ENCODE measurements around the gene CTSV. TPM values are rescaled to one million over a fixed set of nuclear protein-coding genes. Genes with fewer than 3 reads are reported as not detected.

The CTSV gene
- total RNA-seq, 1 experiment from 2014 or later = 27.1 TPM

DNA sequence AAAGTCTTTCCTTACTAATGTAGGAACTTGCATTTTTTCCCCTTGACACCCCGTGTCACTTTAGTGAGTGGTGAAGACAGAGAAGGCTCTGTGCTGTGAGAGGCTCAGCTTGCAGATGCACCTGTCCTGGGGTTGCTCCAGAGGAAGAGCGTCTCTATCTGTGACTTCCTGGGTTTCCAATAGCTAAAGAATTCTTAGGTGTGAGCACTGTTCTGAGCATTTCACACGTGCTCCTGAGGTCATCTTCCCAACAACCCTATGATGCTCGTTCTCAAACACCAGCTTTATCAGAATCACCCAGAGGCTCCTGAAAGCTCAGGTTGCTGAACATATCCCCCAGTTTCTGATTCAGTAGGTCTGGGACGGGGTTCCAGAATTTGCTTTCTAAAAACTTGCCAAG, 6.4 kb upstream of the CTSV start:
- ATAC-seq (no peak), DNase-seq (ENCODE audit: low read depth, low spot score) (no peak)
- no peaks in the 10 kb centered on the region for H3K36me3 ChIP-seq (ENCODE audit: control insufficient read depth, insufficient read depth, low read length)
- no TSS peak for BruUV-seq (replicated peaks)
- H3K27ac ChIP-seq (ENCODE audit: low read length) = no peak overlapping the region
- H3K4me1 ChIP-seq (ENCODE audit: control insufficient read depth, insufficient read depth, low read length) = peaks cover 12% of the 10 kb centered on the region
- CTCF ChIA-PET = no interaction called here
- no peaks in the 10 kb centered on the region for H3K27me3 ChIP-seq (ENCODE audit: control insufficient read depth, insufficient read depth, low read length)
- H3K9me3 ChIP-seq (ENCODE audit: control insufficient read depth, insufficient read depth, low read depth, low read length) = no peaks in the 10 kb centered on the region
- H3K4me3 ChIP-seq (ENCODE audit: low read depth in 2 of 2, low read length in 2 of 2) = no peak overlapping the region
- POLR2A ChIA-PET = no interaction called here
- TF ChIP-seq, protein P1, sequence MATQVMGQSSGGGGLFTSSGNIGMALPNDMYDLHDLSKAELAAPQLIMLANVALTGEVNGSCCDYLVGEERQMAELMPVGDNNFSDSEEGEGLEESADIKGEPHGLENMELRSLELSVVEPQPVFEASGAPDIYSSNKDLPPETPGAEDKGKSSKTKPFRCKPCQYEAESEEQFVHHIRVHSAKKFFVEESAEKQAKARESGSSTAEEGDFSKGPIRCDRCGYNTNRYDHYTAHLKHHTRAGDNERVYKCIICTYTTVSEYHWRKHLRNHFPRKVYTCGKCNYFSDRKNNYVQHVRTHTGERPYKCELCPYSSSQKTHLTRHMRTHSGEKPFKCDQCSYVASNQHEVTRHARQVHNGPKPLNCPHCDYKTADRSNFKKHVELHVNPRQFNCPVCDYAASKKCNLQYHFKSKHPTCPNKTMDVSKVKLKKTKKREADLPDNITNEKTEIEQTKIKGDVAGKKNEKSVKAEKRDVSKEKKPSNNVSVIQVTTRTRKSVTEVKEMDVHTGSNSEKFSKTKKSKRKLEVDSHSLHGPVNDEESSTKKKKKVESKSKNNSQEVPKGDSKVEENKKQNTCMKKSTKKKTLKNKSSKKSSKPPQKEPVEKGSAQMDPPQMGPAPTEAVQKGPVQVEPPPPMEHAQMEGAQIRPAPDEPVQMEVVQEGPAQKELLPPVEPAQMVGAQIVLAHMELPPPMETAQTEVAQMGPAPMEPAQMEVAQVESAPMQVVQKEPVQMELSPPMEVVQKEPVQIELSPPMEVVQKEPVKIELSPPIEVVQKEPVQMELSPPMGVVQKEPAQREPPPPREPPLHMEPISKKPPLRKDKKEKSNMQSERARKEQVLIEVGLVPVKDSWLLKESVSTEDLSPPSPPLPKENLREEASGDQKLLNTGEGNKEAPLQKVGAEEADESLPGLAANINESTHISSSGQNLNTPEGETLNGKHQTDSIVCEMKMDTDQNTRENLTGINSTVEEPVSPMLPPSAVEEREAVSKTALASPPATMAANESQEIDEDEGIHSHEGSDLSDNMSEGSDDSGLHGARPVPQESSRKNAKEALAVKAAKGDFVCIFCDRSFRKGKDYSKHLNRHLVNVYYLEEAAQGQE (IDR thresholded peaks at IDR 0.05; ENCODE audit: insufficient read depth in 1 of 2, low read depth in 2 of 2, low read length in 1 of 2) = no peak
- TF ChIP-seq SIN3A (IDR thresholded peaks at IDR 0.05; ENCODE audit: borderline replicate concordance, insufficient read depth, low read depth, low read length) = no peak
- TF ChIP-seq TCF7L2 (IDR thresholded peaks at IDR 0.05; ENCODE audit: low read depth, low read length) = no peak
- no peak for TF ChIP-seq CTCF (IDR thresholded peaks at IDR 0.05)
- no peak for TF ChIP-seq POLR2AphosphoS5 (IDR thresholded peaks at IDR 0.05; ENCODE audit: low read depth, low read length)
- intact Hi-C loops (cut with micrococcal nuclease; ENCODE audit: unreplicated experiment) = no loop called here
- in situ Hi-C loops (cut with HindIII; ENCODE audit: low pct_unique_long_range_greater_than_20kb, low sequenced_read_pairs) = no loop called here

GRCh38 chr9:97041898-97042297, 3.0 kb upstream of the CTSV start:
- CTCF ChIA-PET = interaction anchor here (0.6 kb wide), 1 partner anchor 214 kb away, joined by 7 read pairs; no protein-coding TSS in a partner anchor
- intact Hi-C loops (cut with micrococcal nuclease; ENCODE audit: unreplicated experiment) = no loop called here
- no TSS peak for BruUV-seq (replicated peaks)

More at GRCh38 chr9:97041898-97042297, 3.0 kb upstream of the CTSV start:
- in situ Hi-C loops (cut with HindIII; ENCODE audit: low pct_unique_long_range_greater_than_20kb, low sequenced_read_pairs) = no loop called here
- H3K4me3 ChIP-seq (ENCODE audit: low read depth in 2 of 2, low read length in 2 of 2) = no peak overlapping the region
- H3K27me3 ChIP-seq (ENCODE audit: control insufficient read depth, insufficient read depth, low read length) = no peaks in the 10 kb centered on the region
- ATAC-seq = peak; percentile 20; the same call in 1 of the 2 replicates
- no peak overlapping the region for H3K27ac ChIP-seq (ENCODE audit: low read length)
- H3K9me3 ChIP-seq (ENCODE audit: control insufficient read depth, insufficient read depth, low read depth, low read length) = no peaks in the 10 kb centered on the region
- TF ChIP-seq CTCF (IDR thresholded peaks at IDR 0.05) = no peak
- TF ChIP-seq TCF7L2 (IDR thresholded peaks at IDR 0.05; ENCODE audit: low read depth, low read length) = peak; percentile 36; the same call in 1 of the 2 replicates
- no peak for TF ChIP-seq SIN3A (IDR thresholded peaks at IDR 0.05; ENCODE audit: borderline replicate concordance, insufficient read depth, low read depth, low read length)
- TF ChIP-seq, protein P1 (IDR thresholded peaks at IDR 0.05; ENCODE audit: insufficient read depth in 1 of 2, low read depth in 2 of 2, low read length in 1 of 2) = no peak
- no peak for TF ChIP-seq POLR2AphosphoS5 (IDR thresholded peaks at IDR 0.05; ENCODE audit: low read depth, low read length)
- POLR2A ChIA-PET = interaction anchor here (0.7 kb wide), 1 partner anchor 70 kb away, joined by 9 read pairs; no protein-coding TSS in a partner anchor
- no peaks in the 10 kb centered on the region for H3K36me3 ChIP-seq (ENCODE audit: control insufficient read depth, insufficient read depth, low read length)
- peaks cover 12% of the 10 kb centered on the region for H3K4me1 ChIP-seq (ENCODE audit: control insufficient read depth, insufficient read depth, low read length)
- no peak for DNase-seq (ENCODE audit: low read depth, low spot score)

Measured in Panc1 (cell line).